ENCODE measurements around the gene DHX29.

Gene DHX29

DNA sequence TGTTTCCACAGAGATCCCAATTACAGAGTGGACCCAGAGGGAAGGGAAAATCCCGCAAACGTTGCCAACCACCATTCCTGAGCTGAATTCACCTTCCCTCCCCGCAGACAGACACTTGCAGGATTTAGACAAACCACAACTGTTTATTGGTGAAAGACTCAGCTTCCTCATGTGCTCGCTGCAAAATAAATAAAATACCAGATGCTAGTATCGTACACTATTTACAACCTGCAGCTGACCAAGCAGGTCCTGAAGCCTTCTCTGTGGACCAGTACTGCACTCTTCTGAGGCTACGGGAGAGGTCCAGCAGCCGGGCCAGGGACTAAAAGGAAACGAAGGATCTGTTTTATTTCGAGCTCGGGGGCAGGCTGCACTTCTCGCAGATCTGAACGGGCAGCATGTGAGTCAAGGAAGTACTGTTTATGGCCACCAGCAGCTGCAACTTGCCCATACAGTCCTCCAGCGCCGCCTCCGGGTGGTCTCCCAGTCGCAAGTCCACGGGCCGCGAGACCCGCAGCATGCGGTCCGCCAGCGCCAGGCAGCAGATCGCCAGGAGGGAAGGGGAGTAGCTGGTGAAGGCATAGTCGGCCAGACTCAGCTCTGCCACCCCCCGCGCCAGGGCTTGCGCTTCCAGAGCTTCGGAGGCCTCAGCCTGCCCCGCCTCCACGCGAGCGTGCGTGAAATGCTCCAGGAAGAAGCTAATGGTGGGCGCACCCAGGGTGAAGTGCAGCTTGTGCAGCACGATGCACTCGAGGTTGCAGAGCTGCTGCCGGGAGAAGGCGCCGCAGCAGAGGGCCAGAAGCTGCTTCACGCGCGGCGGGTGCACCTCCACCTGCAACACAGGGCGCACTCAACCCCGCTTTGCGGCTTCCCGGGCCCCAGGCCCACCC, 76.2 kb downstream of the DHX29 start:
- no peak for DNase-seq

GRCh38 chr5:55230086-55230629, 77.3 kb downstream of the DHX29 start:
- no peak for DNase-seq

DNA sequence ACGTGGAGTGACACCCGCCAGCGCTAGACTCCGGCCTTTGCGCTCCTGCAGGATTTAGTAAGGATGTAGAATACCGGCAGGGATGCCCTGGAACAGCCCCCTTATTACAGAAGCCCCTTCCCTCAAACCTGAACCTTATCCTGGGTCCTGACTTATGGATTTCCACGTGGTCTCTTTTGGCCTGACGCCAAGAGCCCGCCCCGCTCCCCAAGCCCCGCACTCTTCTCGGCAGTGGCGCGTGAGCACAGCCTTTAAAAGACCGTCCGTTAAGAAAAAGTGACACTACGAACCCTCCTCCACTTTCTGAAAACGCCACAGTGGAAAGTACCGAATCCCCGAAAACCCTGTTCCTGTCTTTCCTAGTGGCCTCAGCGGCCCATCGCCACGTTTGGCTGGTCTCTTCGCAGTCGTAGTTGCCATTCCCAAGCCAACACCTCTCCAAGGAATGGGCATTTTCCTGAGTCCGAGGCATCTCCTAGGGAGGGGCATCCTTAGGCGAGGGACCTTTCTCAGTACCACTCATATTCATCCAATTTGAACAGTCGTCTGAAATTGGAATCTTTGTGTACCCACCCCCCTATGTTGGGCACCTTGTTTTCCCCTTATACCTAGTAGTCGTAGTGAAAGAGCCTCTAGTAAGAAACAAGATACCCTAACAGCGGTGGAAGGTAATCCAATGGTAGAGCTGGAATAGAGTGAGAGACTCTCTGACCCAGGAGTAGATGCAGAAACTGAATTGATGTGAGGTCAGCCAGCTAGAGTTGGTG, 79.6 kb downstream of the DHX29 start:
- no peak for DNase-seq

GRCh38 chr5:55226934-55227663, 80.4 kb downstream of the DHX29 start, which contains the start of gene MCIDAS:
Gene MCIDAS (minus strand): TSS chr5:55227315. CDS start chr5:55227138, 177 bp downstream.
- peak; percentile 33 for DNase-seq

GRCh38 chr5:55226027-55226933, 81.2 kb downstream of the DHX29 start:
- DNase-seq, result no peak

DNA sequence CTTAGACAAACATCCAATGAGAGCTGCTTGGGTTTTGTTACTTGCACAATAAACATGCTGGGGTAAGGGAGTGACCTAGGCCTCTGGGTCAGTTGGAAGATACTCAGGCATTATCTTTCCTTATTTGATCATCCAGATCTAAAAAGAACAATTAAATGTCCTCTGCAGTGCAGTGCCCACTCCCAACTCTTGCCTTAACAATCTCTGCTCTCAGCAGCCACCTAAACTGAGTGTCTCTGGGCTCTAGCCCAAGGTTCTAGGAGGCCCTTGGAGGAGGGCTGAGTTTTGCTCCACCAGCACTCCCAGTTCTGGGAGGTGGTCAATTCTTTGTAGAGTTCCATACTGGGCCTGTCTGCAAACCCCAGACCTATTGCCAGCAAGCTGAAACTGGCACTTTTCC, 82.1 kb downstream of the DHX29 start:
- DNase-seq, result no peak

GRCh38 chr5:55223812-55224240, 83.7 kb downstream of the DHX29 start:
- no peak for DNase-seq

GRCh38 chr5:55222985-55223811, 84.3 kb downstream of the DHX29 start:
- DNase-seq, result no peak

DNA sequence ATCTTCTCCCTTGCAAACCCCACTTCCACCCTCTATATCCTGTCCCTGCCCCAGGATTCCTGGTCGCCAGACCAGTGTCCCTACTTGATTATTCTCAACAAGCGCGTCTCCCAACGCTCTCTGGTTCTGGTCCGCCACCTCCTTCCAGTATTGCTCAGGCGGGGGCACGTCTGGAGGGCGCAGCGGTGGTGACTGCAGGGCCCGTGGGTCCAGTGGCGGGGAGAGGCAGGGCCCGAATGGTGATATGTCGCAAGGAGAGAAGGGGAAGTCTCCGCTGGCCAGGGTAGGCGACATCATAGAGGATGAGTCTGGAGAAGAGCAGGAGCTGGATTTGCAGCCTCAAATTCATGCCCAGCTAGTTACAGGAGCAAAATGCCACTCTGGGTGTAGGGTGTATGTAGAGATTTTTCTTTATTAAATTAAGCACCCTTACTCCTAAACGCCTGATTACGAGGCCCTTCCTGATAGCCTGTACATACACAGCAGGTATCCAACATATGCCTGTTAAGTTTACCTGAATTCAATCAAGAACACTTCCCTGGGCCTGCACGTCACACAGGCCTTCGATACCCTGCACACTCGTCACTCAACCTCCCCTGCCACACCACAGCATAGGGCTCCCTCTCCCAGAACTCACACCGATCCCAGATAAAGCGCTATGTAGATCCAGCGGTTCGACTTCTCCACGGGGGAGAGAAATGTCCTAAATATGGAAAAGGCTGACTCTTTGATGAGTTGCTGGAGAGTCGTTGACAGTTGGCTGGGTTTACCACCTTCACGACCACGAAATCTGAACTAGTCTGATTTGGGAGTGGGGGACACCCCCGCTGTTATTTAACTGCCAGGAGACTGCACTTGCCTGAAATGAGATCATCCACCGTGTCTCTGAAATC, 85.2 kb downstream of the DHX29 start:
- DNase-seq, result no peak

- DNase-seq, result no peak
These were observed 86.9 kb downstream of the DHX29 start for GRCh38 chr5:55220433-55221185.

GRCh38 chr5:55219770-55220169, 87.7 kb downstream of the DHX29 start:
- no peak for DNase-seq

GRCh38 chr5:55218967-55219366, 88.5 kb downstream of the DHX29 start:
- DNase-seq, result no peak

DNA sequence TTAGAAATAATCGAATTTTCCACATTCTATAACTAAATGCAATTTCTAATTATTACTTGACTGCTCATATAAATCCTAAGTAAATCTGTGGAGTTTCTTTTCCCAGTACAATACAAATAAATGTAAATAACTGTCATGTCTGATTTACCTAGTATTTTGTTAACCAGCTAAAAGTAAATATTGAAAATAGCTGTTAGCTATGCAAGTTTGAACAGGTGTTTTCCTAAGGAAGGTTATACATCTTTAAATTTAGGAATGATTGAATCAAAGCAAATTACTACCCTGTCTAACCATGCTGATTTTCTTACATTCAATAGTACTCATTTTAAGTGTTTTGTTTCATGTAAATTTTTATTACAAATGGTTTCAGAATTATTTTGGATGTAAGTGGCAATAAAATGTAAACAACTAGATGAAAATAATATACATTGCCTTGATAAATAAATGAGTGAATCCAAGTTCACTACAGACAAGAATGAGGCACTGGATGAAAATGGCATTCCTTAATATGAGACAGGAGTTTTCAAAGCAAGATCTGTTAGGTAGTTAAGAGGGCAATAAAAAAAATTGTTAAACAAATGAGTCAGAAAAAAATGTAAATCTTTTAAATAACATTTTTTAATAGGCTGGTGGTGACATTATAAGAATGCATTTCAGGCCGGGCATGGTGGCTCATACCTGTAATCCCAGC, 96.2 kb downstream of the DHX29 start:
- no peak for DNase-seq
